HG02970 (cell line): ENCODE data around the gene SCPEP1.
A peak's percentile ranks its signal among the peaks of the same experiment; 100 is the strongest.

Source experiments
- ATAC-seq: cut with Tn5 transposase; IDR thresholded peaks from one replicate; pipeline ENCODE4 v1.9.1; 2021; ENCODE audit warnings: mild to moderate bottlenecking, moderate library complexity, moderate number of reproducible peaks; ENCODE audit not compliant: unreplicated experiment, low FRiP score

SCPEP1 gene

GRCh38 chr17:57034807-57035754 is 57.1 kb downstream of the SCPEP1 start:
- no peak for ATAC-seq

- ATAC-seq, result no peak
These were observed 58.1 kb downstream of the SCPEP1 start for GRCh38 chr17:57035971-57036481.

GRCh38 chr17:57037411-57037810 is 59.5 kb downstream of the SCPEP1 start:
- no peak for ATAC-seq

- no peak for ATAC-seq
These were observed 60.6 kb downstream of the SCPEP1 start for GRCh38 chr17:57038486-57038885.

GRCh38 chr17:57040571-57040970 is 62.6 kb downstream of the SCPEP1 start:
- ATAC-seq, result no peak

- ATAC-seq, result no peak
These were observed 65.3 kb downstream of the SCPEP1 start for GRCh38 chr17:57043276-57043675.

- ATAC-seq, result no peak
These were observed 67.3 kb downstream of the SCPEP1 start for GRCh38 chr17:57044976-57045867.

- ATAC-seq, result peak; percentile 49
These were observed 68.2 kb downstream of the SCPEP1 start for GRCh38 chr17:57045868-57046704.

GRCh38 chr17:57046749-57047148 is 68.8 kb downstream of the SCPEP1 start:
- no peak for ATAC-seq

GRCh38 chr17:57048096-57048495 is 70.2 kb downstream of the SCPEP1 start:
- ATAC-seq, result no peak

- ATAC-seq, result no peak
These were observed 72.4 kb downstream of the SCPEP1 start for GRCh38 chr17:57050306-57050705.

GRCh38 chr17:57051886-57052361 is 74.0 kb downstream of the SCPEP1 start:
- no peak for ATAC-seq
